Transverse colon (tissue), 4 donors: Measurements from ENCODE around the gene SLCO1B1.

ENCODE experiments used
- CTCF ChIP-seq, 5 experiments: fragments of 200-600 bp in 3 of 5; fragments of 450-650 bp in 2 of 5; sonication (generic) in 3 of 5; IDR thresholded peaks; 1 replicate in 2 of 5; 2 replicates in 3 of 5; pipeline ENCODE4 v1.5.1; 2016 to 2017; ENCODE audit warnings: antibody characterized with exemption in 5 of 5, inconsistent platforms in 3 of 5, mild to moderate bottlenecking in 2 of 5, moderate library complexity in 1 of 5
- EP300 ChIP-seq: sonication (generic); formaldehyde crosslinking; IDR thresholded peaks from one replicate; pipeline ENCODE4 v1.6.1; 2017; ENCODE audit warnings: antibody characterized with exemption, low read depth
- POLR2A ChIP-seq: fragments of 450-650 bp; IDR thresholded peaks from one replicate; pipeline ENCODE4 v1.6.1; 2016; ENCODE audit warnings: antibody characterized with exemption, mild to moderate bottlenecking, moderate library complexity
- POLR2AphosphoS5 ChIP-seq, 3 donors: sonication (generic); formaldehyde crosslinking; IDR thresholded peaks; one replicate each; pipeline ENCODE4 v1.6.1; 2016; ENCODE audit warnings: antibody characterized with exemption in 3 of 3

- TF ChIP-seq CTCF (IDR thresholded peaks at IDR 0.05) (no peak), POLR2A (no peak), POLR2AphosphoS5 (IDR thresholded peaks at IDR 0.05) (no peak), EP300 (no peak)
These were observed 7.0 kb downstream of the SLCO1B1 start for GRCh38 chr12:21138016-21138415.
